DND-41 (cell line): ENCODE data around the gene DPF1.

Experiments
- ATAC-seq: fragments of 200-7000 bp; cut with Tn5 transposase; 3 replicates; pipeline ENCODE4 v1.9.1; 2021; ENCODE audit warnings: low read depth; ENCODE audit not compliant: insufficient read depth
- DNase-seq: peaks from one replicate; pipeline ENCODE4 v3.0.0-alpha.2; 2020
- H2AFZ ChIP-seq: 2 replicates; pipeline ENCODE4 v1.6.0; 2012; ENCODE audit warnings: low read depth, low read length
- H3K27ac ChIP-seq: 2 replicates; pipeline ENCODE4 v1.5.1; 2012; ENCODE audit warnings: low read length, inconsistent platforms
- H3K27me3 ChIP-seq: fragments of 200-600 bp; sonication (generic); 2 replicates; pipeline ENCODE4 v1.6.0; 2012; ENCODE audit warnings: low read length, mild to moderate bottlenecking, inconsistent platforms; ENCODE audit not compliant: insufficient read depth, poor library complexity
- H3K36me3 ChIP-seq: 2 replicates; pipeline ENCODE4 v1.5.1; 2012; ENCODE audit warnings: low read length, inconsistent platforms; ENCODE audit not compliant: insufficient read depth
- H3K4me1 ChIP-seq: 2 replicates; pipeline ENCODE4 v1.5.1; 2012; ENCODE audit warnings: mild to moderate bottlenecking, low read length; ENCODE audit not compliant: insufficient read depth
- H3K4me2 ChIP-seq: 2 replicates; pipeline ENCODE4 v1.6.0; 2012; ENCODE audit warnings: mild to moderate bottlenecking, moderate library complexity, low read length, inconsistent platforms; ENCODE audit not compliant: insufficient read depth
- H3K4me3 ChIP-seq, 2 experiments: fragments of 200-600 bp in 1 of 2; shearing (Covaris generic) in 1 of 2; 2 replicates each; pipeline ENCODE4 v1.5.1; 2012 to 2016; ENCODE audit warnings: inconsistent platforms in 2 of 2, low read length in 2 of 2, mild to moderate bottlenecking in 2 of 2, low read depth in 1 of 2, moderate library complexity in 1 of 2
- H3K79me2 ChIP-seq: 2 replicates; pipeline ENCODE4 v1.6.0; 2012; ENCODE audit warnings: low read length, inconsistent platforms; ENCODE audit not compliant: insufficient read depth
- H3K9ac ChIP-seq: 2 replicates; pipeline ENCODE4 v1.6.0; 2012; ENCODE audit warnings: low read depth, mild to moderate bottlenecking, inconsistent platforms, low read length, moderate library complexity
- H3K9me3 ChIP-seq: 2 replicates; pipeline ENCODE4 v1.5.1; 2012; ENCODE audit warnings: low read length, moderate library complexity, mild to moderate bottlenecking, inconsistent platforms; ENCODE audit not compliant: insufficient read depth, severe bottlenecking
- H4K20me1 ChIP-seq: 2 replicates; pipeline ENCODE4 v1.6.0; 2012; ENCODE audit warnings: low read length; ENCODE audit not compliant: insufficient read depth
- EZH2 ChIP-seq: IDR thresholded peaks from 3 replicates; pipeline ENCODE4 v1.6.1; 2012; ENCODE audit warnings: borderline replicate concordance, low read depth, mild to moderate bottlenecking, moderate library complexity, low read length, inconsistent platforms; ENCODE audit not compliant: severe bottlenecking
- TF ChIP-seq, protein P1 (sequence below): IDR thresholded peaks from 2 replicates; pipeline ENCODE4 v1.5.1; 2012; ENCODE audit warnings: borderline replicate concordance, low read length, moderate library complexity, mild to moderate bottlenecking; ENCODE audit not compliant: poor library complexity, severe bottlenecking; ENCODE audit errors: extremely low read depth

DPF1 gene

GRCh38 chr19:38221919-38222830 lies 1.8 kb downstream of the DPF1 start:
- no peak overlapping the region for H2AFZ ChIP-seq
- H3K27me3 ChIP-seq: peaks cover 3% of the 10 kb centered on the region
- ATAC-seq: no peak
- DNase-seq: no peak
- H3K4me2 ChIP-seq: no peak overlapping the region
- H3K4me1 ChIP-seq: no peaks in the 10 kb centered on the region
- H3K9ac ChIP-seq: no peak overlapping the region
- H3K79me2 ChIP-seq: no peaks in the 10 kb centered on the region
- no peak overlapping the region for H3K27ac ChIP-seq
- H3K9me3 ChIP-seq: no peaks in the 10 kb centered on the region
- H3K4me3 ChIP-seq: no peak overlapping the region
- no peaks in the 10 kb centered on the region for H4K20me1 ChIP-seq
- TF ChIP-seq EZH2: no peak
- TF ChIP-seq, protein P1, sequence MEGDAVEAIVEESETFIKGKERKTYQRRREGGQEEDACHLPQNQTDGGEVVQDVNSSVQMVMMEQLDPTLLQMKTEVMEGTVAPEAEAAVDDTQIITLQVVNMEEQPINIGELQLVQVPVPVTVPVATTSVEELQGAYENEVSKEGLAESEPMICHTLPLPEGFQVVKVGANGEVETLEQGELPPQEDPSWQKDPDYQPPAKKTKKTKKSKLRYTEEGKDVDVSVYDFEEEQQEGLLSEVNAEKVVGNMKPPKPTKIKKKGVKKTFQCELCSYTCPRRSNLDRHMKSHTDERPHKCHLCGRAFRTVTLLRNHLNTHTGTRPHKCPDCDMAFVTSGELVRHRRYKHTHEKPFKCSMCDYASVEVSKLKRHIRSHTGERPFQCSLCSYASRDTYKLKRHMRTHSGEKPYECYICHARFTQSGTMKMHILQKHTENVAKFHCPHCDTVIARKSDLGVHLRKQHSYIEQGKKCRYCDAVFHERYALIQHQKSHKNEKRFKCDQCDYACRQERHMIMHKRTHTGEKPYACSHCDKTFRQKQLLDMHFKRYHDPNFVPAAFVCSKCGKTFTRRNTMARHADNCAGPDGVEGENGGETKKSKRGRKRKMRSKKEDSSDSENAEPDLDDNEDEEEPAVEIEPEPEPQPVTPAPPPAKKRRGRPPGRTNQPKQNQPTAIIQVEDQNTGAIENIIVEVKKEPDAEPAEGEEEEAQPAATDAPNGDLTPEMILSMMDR: no peak
- H3K36me3 ChIP-seq: no peaks in the 10 kb centered on the region

DNA sequence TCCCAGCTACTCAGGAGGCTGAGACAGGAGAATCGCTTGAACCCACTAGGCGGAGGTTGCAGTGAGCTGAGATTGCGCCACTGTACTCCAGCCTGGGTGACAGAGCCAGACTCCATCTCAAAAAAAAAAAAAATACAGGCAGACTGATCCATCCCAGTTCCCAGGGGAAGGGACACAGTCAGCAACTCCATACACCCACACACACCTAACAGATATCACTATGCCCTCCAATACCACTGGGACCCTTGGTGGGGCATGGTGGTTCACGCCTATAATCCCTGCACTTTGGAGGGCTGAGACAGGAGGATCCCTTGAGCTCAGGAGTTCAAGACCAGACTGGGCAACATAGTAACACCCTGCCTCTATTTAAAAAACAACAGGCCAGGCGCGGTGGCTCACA lies 2.6 kb downstream of the DPF1 start:
- Histone ChIP-seq H3K27me3 (peaks cover 3% of the 10 kb centered on the region), H3K9me3 (no peaks in the 10 kb centered on the region), H3K79me2 (no peaks in the 10 kb centered on the region), H3K4me1 (no peaks in the 10 kb centered on the region), H3K4me2 (no peak overlapping the region), H3K9ac (no peak overlapping the region), H2AFZ (no peak overlapping the region), H4K20me1 (no peaks in the 10 kb centered on the region), H3K36me3 (no peaks in the 10 kb centered on the region), H3K4me3 (no peak overlapping the region), H3K27ac (no peak overlapping the region)
- ATAC-seq (no peak), DNase-seq (no peak)
- no peak for TF ChIP-seq EZH2
- TF ChIP-seq, protein P1: no peak

GRCh38 chr19:38219221-38219620 lies 4.8 kb downstream of the DPF1 start:
- peaks cover 4% of the 10 kb centered on the region for H4K20me1 ChIP-seq
- no peak overlapping the region for H3K9ac ChIP-seq
- H3K4me1 ChIP-seq: peaks cover 3% of the 10 kb centered on the region
- DNase-seq (no peak), ATAC-seq (no peak)
- H3K36me3 ChIP-seq: no peaks in the 10 kb centered on the region
- H2AFZ ChIP-seq: no peak overlapping the region
- no peaks in the 10 kb centered on the region for H3K79me2 ChIP-seq
- TF ChIP-seq, protein P1: no peak
- TF ChIP-seq EZH2: no peak
- H3K9me3 ChIP-seq: no peaks in the 10 kb centered on the region
- no peak overlapping the region for H3K4me2 ChIP-seq
- H3K4me3 ChIP-seq: no peak overlapping the region
- no peak overlapping the region for H3K27ac ChIP-seq
- H3K27me3 ChIP-seq: peaks cover 3% of the 10 kb centered on the region
